IPS DF 19.7 (cell line): ENCODE measurements around the gene HNMT.

ENCODE experiments used
- DNase-seq: peaks from one replicate; pipeline ENCODE4 v3.0.0-alpha.2; 2013; ENCODE audit warnings: low read depth, low spot score

The HNMT gene

GRCh38 chr2:138012082-138012481 is 47.8 kb downstream of the HNMT start:
- no peak for DNase-seq

- no peak for DNase-seq
Observed at GRCh38 chr2:138012968-138013367, 48.7 kb downstream of the HNMT start.

GRCh38 chr2:138013639-138014038 is 49.4 kb downstream of the HNMT start:
- DNase-seq = no peak

GRCh38 chr2:138015494-138015893 is 51.2 kb downstream of the HNMT start:
- DNase-seq = no peak

- no peak for DNase-seq
Observed at GRCh38 chr2:138016351-138017087, 52.2 kb downstream of the HNMT start.

DNA sequence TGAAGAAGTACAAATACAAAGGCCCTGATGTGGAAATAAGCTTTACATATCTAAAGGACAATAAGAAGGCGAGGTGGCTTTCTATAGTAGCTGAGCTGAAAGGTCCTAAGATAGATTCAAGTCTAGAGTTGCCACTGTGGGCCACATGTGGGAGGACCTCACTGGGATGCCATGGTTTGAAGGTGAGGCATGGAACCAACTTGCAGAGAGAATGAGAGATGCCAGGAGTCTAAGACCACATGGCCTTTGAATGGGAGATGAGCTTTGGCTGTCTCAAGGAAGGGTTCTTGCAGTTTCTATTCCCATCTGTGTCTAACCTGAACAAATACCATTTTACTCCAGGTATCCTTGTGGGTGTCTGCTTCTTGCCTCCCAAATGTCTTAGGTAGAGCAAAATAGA is 53.6 kb downstream of the HNMT start:
- no peak for DNase-seq

- no peak for DNase-seq
Observed at GRCh38 chr2:138018866-138019688, 54.8 kb downstream of the HNMT start.

GRCh38 chr2:138020432-138020831 is 56.2 kb downstream of the HNMT start:
- DNase-seq = no peak

DNA sequence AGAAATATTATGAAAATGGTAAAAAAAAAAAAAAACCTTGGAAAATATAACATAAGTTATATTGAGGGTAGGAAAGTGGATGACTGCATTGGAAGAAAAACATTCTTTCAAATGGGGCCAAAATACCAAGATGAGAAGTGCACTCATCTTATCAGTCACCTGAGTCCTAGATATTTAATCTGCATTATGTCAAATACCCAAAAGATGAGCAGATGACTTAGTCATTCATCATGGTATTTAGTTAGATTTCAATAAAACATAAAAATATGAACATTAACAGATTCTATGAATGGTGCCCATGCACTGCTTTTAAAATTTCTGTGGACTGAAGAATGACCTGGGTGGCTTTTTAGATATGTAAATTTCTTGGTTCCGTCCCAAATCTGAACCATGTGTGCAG is 56.9 kb downstream of the HNMT start:
- DNase-seq = no peak

- DNase-seq = no peak
Observed at GRCh38 chr2:138023298-138023697, 59.0 kb downstream of the HNMT start.

- DNase-seq = no peak
Observed at GRCh38 chr2:138023976-138024375, 59.7 kb downstream of the HNMT start.

DNA sequence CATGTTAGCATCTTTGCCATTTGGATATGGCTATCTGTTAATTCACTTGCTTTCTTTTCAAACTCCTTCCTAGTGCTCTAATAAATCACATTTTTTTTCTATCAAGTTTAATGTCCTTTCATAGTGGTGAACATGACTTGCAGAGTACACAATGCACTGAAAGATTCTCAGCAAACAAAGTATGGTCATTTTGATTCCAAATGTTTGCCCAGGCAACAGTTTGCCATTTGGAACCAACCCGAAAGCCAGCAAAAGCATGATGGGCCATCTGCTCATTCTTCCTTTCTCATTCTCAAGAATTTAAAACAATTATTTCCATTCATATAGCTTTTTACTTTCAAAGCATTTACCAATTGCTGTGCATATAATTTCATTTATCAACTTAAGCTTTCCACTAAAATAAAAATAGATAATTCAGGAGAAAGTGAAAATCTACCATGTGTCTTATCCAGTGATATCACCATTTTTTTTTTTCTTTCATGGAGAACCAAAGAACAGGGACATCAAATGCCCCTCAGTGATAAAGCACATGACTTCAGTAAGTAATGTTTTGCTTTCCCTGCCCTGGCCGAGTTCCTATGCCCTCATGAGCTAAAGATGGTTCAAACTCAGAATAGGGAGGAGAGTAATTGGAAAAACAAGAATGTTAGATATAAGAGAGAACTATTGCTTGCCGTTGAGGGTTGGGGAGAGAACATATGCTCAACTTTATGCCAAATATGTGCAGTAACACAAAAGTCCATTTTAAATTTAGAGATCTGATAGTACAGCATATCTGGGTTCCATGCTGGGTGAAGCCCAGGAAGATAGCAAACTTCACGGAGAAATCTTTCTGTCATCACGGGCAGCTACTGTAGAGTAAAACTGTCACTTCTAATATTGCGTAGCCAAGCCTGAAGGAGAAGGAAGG is 62.1 kb downstream of the HNMT start:
- no peak for DNase-seq

DNA sequence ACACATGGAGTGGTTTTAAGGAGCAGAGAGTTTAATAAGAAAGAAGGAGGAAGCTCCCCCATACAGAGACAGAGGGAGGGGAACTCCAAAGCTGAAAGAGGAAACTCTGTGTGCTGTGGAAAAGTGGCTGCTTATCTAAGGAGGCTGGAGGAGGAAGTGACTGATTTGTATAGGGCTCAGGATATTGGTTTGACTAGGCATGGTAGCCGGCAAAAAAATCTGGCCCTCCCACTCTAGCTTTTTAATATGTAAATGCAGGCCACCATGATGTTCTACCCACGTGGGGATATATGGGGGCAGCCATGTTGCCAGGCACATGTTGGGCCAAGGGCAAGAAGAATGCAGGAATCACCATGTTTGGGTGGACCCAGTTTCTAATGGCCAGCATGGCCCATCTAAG is 64.3 kb downstream of the HNMT start:
- no peak for DNase-seq

GRCh38 chr2:138029276-138029675 is 65.0 kb downstream of the HNMT start:
- DNase-seq = no peak

DNA sequence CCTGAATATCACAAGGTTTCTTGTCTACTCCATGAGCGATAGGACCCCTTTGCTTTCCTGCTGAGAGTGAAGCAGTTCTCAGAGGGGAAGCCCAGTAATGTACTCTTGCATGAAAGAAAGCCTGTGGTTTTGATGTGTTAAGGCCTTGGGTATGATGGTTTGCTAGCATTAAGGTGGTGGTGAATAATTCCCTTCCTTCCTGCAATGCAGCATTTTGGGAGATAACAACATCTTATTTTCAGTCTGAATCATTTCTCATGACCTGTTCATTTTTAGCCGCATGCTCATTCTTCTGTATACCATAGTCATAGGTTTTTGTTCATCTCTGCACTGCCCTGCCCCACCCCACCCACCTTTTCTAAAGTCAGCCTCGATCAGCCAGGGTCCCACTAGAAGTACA is 66.2 kb downstream of the HNMT start:
- no peak for DNase-seq

- DNase-seq = no peak
Observed at GRCh38 chr2:138032334-138032733, 68.1 kb downstream of the HNMT start.

- no peak for DNase-seq
Observed at GRCh38 chr2:138034536-138034935, 70.3 kb downstream of the HNMT start.

DNA sequence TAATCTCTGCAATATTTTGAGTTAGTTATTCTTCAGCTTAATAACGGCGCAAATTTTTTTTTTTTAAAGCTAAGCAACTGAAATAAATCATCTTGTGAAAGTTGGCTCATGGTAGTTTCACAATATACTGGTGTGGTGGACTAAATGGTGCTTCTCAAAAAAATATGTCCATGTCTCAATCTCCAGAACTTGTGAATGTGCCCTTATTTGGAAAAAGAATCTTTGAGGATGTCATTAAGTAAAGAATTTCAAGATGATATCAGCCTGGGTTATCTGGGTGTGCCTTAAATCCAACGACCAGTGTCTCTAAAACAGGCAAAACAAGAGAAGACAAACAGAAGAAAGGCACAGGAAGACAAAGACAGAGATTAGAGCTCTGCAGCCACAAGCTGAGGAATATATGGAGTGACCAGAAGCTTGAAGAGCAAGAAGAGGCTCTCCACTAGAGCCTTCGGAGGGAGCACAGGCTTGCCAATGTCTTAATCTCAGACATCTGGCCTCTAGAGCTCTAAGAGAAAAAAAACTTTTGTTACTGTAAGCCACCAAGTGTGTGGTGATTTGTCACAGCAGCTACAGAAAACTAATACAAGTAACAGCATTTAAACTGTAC is 71.4 kb downstream of the HNMT start:
- DNase-seq = no peak

DNA sequence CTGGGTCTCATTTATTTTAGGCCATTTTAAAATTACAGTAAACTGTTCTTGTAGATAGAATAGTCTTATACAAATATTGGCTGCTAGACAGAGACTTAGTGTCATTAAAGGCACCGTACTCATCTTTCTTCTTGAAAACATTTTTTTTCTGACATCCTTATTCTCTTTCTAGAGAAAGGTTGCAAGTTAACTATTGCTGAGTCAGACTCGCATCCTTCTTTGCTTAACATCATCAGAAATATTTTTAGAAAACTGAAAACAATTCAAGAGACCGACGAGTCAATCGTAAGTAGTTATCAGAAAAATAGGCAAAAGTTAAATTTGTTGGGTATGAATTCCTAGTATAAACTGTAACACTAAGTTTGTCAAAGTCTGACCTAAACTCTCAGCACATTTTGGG is 72.2 kb downstream of the HNMT start:
- no peak for DNase-seq

DNA sequence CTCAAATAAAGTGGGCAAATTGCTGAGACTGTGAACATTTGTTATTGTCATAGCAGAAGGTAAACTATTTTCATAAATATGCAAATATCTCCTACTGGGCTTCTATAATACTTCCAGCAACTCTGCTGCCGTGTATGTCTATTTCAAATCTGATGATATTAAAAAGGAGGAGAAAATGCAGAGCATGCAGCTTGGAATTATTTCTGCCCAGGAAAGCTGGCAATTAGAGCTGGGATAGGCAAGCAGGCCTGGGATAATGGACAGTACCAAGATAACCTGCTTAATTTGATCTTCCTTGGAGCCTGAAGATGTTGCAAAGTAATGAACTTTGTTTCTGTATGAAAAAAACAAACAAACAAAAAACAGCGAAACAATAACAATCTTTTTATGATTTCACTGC is 72.8 kb downstream of the HNMT start:
- no peak for DNase-seq

DNA sequence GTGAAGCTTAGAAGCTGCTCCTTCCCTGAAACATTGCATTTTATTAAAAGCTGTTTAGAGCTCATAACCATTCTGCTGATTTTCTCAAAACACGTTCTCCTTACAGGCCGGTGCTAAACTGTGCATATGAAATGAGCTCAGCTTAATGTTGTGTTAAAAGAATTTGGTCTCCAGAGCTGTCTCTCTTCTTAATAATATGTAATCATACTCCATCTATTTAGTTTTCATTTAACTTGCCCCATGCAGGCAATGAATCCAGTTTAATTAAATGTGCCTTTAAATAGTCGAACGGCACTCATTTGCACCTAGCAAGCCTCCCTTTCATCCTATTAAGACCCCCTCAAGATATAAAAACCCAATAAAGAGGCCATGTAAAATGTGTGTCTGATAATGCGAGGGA is 76.3 kb downstream of the HNMT start:
- DNase-seq = no peak

- no peak for DNase-seq
Observed at GRCh38 chr2:138042311-138042710, 78.0 kb downstream of the HNMT start.
